NK-92 (cell line): ENCODE measurements around the gene ALKBH2.

Source experiments
- DNase-seq: peaks from one replicate; lab custom pipeline; 2025; ENCODE audit not compliant: unreplicated experiment; lab: John Stamatoyannopoulos, UW

The ALKBH2 gene

DNA sequence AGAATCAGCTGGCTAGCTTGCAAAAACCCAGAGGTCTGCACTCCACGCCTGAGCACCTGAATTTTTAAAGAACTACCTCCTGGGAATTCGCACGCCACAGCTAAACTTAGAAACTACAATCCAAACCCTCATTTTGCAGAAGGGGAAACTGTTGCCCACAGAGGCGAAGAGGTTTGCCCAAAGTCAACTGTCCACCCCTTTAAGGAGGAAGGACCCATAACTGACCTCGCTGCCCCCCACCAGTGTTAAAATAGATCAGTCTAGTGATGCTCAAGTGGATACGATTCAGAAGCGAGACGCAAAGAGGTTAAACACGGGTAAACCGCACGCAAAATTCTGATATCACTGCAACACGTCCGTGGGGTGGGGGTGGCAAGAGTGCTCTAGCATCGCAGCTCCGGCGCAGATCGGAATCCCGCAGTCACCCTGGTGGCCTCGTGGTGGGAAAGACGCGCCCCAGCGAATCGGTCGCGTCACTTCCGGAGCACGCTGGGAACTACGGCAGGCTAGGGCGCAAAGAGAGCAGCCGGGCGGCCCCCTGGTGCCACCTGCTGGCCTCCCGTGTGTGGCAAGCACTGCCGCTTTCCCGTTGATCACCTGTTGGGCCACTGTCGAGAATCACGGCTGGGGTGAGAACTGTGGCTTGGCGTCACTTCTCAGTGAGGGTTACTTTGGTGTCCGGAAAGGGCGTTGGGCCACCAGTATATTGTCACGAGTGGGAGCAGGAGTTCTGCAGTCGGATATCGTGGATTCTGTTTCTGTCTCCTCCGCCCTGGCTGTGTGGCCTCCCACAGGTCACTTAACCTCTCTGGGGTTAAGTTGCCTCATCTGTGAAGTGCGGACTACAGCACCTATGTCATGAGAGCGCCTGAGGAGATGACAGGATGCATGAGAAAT, at the start of gene ALKBH2:
Gene ALKBH2, minus strand, starts transcription at position 451 of the 897 bp plus-strand sequence. CDS start 686 bp downstream, outside the sequence.
- DNase-seq, result peak; percentile 68

DNA sequence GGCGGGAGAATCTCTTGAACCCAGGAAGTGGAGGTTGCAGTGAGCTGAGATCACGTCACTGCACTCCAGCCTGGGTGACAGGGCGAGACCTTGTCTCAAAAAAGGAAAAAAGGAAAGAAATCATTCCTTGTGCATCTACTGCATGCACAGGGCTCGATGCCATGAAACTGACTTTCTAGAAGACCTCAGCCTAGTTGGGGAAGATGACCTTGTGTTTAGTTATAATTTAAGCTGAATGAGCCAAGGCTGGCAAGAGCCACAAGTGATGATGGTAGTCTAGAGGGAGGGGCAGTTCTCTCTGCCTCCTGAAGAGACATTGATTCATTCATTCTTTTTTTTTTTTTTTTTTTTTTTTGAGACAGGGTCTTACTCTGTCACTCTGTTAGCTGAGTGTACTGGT, 47.3 kb upstream of the ALKBH2 start:
- no peak for DNase-seq

DNA sequence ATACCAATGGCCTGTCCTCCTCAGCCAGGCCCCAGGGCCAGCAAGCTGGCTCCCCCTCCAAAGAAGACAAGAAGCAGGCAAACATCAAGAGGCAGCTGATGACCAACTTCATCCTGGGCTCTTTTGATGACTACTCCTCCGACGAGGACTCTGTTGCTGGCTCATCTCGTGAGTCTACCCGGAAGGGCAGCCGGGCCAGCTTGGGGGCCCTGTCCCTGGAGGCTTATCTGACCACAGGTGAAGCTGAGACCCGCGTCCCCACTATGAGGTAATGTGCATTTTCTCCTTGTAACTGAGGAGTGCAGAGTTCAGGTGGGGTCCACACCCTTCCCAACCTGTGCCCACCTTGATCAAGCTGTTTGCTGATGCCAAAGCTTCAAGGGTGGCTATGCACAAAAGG, 46.5 kb upstream of the ALKBH2 start:
- DNase-seq, result no peak

DNA sequence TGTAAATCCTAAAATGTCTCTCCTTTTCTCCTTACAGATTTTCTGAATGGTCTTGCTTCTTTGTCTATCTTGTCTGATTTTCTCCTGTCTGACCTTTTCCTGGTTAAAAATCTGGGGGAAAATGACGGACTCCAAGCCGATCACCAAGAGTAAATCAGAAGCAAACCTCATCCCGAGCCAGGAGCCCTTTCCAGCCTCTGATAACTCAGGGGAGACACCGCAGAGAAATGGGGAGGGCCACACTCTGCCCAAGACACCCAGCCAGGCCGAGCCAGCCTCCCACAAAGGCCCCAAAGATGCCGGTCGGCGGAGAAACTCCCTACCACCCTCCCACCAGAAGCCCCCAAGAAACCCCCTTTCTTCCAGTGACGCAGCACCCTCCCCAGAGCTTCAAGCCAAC, 46.1 kb upstream of the ALKBH2 start:
- no peak for DNase-seq

DNA sequence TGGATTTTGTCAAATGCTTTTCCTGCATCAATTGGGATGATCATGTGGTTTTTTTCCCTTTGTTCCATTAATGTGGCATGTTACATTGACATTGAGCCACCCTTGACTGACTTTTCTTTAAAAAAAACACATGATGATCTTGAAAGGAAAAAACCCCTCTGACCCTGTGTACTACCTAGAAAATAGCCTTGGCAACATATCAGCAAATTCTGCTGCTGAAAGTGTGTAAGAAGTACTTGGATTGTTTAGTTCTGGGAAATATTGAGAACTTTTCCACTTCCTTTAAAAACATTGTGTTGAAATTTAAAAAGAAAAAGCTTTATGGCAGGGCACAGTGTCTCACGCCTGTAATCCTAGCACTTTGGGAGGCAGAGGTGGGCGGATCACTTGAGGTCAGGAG, 43.8 kb upstream of the ALKBH2 start:
- DNase-seq, result no peak

- DNase-seq, result no peak
These were observed 41.1 kb upstream of the ALKBH2 start for GRCh38 chr12:109134186-109134917.

GRCh38 chr12:109131154-109132050, 38.1 kb upstream of the ALKBH2 start:
- DNase-seq, result no peak

DNA sequence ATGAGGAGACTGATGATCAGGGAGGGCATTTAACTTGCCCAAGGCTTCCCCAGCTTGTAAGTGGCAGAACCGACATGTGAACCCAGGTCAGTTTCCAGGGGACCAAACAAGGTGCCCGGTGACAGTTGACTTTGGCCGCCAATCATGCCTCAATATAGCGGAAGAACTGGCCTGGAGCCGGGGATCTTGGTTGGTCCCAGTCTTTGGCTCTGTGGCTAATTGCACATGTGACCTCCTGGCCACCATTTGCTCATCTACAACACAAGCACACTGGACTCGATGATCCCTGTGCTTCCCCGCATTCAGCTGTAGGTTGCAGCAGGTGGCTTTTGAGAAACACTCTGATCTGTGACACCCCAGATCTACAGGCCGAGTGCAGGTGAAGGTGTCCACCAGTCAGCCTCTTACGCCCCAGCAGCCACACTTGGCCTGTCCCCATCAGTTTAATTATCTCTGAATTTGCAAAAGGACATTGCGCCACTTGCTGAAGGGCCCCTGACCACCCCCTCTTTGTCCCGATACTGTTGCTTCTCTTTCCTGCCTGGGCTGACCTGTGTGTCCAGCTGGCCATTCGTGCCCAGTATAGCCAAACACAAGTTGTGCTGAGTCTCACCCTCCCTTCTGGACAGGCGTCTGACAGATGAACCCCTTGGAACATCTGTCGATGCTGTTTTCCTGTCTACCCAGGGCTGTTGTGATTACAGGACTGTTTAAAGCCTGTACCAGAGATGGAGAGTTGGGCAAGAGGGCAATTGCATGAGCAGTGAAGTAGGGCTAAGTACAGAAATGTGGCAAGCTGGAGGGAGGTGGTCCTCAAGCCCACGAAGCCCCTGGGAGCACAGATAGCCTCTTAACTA, 37.3 kb upstream of the ALKBH2 start:
- no peak for DNase-seq

- DNase-seq, result no peak
These were observed 34.4 kb upstream of the ALKBH2 start for GRCh38 chr12:109127533-109128242.

DNA sequence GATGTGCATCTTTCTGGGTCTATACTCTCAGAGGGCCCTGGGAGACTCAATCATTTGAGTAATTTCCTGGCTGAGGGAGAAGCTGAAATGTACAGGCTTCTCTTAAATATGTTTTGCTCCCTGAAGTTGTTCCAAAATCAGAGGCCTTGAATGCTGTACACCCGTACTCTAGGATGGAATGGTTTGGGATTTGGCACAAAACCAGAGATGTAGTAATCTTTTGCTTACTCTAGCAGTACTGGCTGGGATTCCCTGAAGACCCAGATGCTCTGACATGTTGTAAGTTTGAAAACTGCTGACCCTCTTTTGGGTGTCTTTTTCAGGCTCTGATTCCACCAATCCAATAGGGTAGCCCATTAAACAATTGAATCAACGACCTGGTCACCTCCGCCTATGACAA, 33.5 kb upstream of the ALKBH2 start:
- no peak for DNase-seq

GRCh38 chr12:109125791-109126190, 32.5 kb upstream of the ALKBH2 start:
- no peak for DNase-seq

DNA sequence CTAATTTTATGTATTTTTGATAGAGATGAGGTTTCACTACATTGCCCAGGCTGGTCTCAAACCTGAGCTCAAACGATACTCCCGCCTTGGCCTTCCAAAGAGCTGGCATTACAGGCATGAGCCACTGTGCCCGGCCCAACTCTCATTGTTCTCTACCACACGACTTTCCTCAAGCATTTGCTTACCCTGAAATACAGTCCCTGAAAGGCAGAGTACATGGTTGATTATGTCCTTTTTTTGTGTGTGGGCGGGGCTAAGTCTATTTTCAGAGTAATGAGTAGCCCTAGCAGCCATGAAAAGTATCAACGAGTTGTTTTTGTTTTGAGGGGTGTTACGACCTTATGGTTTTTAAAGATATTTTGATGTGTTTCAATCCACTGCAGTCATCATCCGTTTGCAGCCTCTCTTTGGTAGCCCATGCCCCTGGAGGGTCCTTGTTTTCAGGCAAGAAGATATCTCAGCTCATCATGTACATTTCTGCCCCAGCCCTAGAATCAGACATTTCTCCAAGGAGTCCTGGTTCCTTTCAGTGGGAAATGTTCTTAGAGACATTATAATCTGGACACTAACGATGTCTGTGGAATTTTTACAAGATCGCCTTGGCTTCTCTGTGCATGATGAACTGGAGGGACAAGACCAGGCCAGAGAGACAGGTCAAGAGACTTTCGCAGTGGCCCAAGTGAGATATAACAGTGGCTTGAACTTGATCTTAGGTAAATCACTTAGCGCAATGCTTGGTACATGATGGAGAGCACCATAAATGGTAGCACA, 31.8 kb upstream of the ALKBH2 start:
- DNase-seq, result no peak

DNA sequence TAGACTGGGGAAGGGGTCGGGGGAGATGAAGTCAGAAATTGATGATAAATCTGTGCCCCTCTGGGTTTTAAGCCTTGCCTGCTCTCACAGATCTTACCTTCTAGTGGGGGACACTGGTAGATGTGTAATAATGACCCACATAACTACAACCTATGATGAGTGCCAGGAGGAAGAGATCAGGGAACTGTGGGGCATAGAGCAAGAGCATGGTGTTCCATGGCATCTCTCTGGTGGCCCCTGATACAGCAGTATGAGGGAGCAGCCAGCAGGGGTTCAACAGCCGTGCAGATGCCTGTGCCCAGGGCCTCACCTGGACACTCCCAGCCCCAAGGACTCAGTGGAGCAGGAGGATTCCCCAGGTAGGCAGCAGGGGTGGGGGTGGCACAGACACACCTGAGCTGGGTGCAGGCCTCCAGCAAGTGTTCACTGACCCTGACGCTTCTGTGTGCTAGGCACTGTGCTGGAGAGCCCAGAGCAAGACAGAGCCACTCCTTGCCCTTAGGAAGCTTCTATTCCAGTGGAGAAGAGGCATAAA, 28.1 kb upstream of the ALKBH2 start:
- DNase-seq, result no peak

DNA sequence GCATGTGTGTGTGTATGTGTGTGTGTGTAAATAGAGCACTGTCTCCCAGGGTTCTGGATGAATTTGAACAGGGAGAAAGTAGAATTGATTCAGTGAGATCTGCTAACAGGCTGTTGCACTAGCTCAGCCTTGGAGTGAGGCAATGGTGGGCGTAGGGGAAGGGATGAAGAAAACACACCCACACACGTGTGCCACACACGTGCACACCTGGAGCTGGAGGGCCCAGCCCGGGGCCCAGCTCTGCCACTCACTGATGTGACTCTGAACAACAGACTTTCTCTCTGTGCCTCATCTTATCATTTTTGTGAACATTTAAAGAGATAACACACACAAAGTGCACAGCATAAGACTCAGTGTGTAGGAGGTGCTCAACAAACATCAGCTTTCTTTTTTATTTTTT, 27.3 kb upstream of the ALKBH2 start:
- DNase-seq, result no peak

DNA sequence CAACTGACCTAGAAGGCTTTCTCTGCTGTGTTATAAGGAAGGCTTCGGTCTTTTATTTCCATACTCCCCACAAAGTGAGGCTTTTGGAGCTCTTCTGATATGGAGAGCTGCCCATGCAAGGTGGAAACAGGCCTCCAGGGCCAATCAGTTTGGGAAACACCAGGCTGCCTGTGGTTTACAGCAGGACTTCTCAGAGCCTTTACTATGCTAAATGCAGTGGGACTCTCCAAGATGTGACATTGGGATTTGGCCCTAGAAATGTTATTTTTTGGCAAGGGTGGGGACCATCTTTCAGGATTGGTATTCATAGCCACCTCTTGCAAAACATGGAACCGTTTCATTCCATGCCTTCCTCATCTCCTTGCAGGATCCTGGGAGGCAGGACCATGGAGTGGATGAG, 26.8 kb upstream of the ALKBH2 start:
- no peak for DNase-seq

GRCh38 chr12:109116611-109116949, 23.3 kb upstream of the ALKBH2 start:
- no peak for DNase-seq

- DNase-seq, result no peak
These were observed 22.7 kb upstream of the ALKBH2 start, which contains the start of gene ACACB for GRCh38 chr12:109115758-109116610. ACACB (plus strand) TSS chr12:109116587; CDS start chr12:109139406, 22,819 bp downstream.

DNA sequence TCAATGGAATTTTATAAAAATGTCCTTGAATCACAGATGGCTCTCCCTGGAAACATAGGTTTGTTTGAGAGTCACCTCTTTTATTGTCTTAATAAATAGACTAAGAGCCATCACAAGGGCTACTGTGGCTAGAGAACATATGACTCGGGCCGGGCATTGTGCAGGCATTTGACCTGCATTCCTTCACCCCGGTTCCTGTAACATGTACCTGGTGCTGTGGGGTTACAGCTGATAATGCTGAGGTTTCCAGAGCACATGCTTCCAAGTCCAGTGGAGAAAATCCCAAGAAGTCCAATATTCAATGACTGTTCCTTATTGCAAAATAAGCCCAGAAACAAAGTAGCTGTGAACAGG, 22.1 kb upstream of the ALKBH2 start:
- DNase-seq, result no peak
